ENCODE data around the gene EID1.
A peak's percentile ranks its signal among the peaks of the same experiment; 100 is the strongest.

Gene EID1

DNA sequence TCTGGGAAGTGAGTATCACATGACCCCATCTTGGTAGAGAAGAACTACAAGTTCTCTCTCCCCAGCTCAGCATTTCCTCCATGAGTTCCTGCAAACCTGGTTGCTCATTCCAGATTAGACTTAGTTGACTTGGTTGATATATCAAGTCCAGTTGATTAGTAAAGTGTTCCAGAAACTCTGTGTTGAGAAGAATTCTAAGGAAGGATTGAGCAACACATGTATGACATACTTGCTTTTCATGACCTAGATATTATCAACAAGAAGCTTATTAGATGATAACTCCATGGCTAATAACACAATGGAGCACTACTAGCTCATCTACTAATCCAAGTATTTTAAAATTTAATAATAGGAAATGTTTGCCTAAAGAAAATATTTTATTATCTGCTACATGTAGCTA is 6.4 kb upstream of the EID1 start:
- no peak for FAIRE-seq
- TF ChIP-seq TAF1 (IDR thresholded peaks at IDR 0.05; ENCODE audit: borderline replicate concordance, low read depth, low read length), result no peak
- no peak for TF ChIP-seq POLR2AphosphoS5 (IDR thresholded peaks at IDR 0.05; ENCODE audit: low read depth, low read length)
- TF ChIP-seq POLR2A (IDR thresholded peaks at IDR 0.05; ENCODE audit: low read depth, low read length), result no peak
- DNase-seq (ENCODE audit: insufficient read length), result no peak

DNA sequence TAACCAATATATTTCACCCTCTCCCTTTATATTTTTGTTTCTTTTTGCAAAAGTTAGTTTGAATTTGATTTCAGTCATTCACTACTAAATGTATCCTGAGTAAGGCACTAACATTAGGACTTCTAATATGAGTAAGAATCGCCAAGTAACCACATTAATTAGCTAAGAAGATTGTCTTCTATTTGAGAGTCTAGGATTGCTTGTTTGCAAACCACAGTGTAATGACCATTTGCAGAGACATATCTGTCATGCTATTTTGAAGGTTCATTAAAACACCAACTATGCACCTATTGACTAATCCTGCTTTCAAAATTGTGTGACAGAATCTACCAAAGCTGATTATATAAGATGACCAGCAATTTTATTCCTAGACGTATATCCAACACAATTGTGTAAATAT is 5.3 kb upstream of the EID1 start:
- TF ChIP-seq POLR2A (IDR thresholded peaks at IDR 0.05; ENCODE audit: low read depth, low read length) (no peak), TAF1 (IDR thresholded peaks at IDR 0.05; ENCODE audit: borderline replicate concordance, low read depth, low read length) (no peak), POLR2AphosphoS5 (IDR thresholded peaks at IDR 0.05; ENCODE audit: low read depth, low read length) (no peak)
- DNase-seq (ENCODE audit: insufficient read length) (no peak), FAIRE-seq (no peak)

DNA sequence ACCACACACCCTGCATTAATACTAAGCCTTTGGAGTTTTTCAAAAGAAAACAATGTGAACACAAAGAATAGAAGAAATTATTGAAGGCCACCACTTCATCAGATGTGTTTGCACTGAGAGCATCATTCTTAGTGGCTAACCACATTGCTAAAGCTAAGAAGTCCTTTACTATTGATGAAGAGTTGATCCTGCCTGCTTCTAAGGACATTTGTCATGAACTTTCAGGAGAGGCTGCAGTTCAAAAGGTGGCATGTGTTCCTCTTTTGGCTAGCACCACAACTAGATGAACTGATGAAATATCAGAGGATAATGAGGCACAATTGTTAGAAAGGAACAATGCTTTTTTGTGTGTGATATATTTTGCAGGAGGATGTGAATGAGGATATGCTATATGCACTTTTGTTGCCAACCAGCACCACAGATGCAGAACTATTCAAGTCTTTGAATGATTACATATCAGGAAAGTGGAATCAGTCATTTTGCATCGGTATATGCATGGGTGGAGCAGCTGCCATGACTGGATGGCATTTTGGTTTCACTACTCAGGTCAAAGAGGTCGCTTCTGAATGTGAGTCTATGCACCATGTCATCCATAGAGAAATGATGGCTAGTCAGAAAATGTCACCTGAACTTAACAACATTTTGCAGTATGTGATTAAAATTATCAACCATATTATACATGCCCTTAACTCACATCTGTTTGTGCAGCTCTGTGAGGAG is 2.5 kb upstream of the EID1 start:
- DNase-seq (ENCODE audit: insufficient read length), result no peak

GRCh38 chr15:48876057-48876456 is 1.9 kb upstream of the EID1 start:
- DNase-seq (ENCODE audit: insufficient read length) (no peak), FAIRE-seq (no peak)
- no peak for TF ChIP-seq TAF1 (IDR thresholded peaks at IDR 0.05; ENCODE audit: borderline replicate concordance, low read depth, low read length)
- TF ChIP-seq POLR2AphosphoS5 (IDR thresholded peaks at IDR 0.05; ENCODE audit: low read depth, low read length), result no peak
- TF ChIP-seq POLR2A (IDR thresholded peaks at IDR 0.05; ENCODE audit: low read depth, low read length), result no peak

More for the DNA sequence above, 2.5 kb upstream of the EID1 start:
- no peak for TF ChIP-seq POLR2AphosphoS5 (IDR thresholded peaks at IDR 0.05; ENCODE audit: low read depth, low read length)
- no peak for TF ChIP-seq POLR2A (IDR thresholded peaks at IDR 0.05; ENCODE audit: low read depth, low read length)
- no peak for TF ChIP-seq TAF1 (IDR thresholded peaks at IDR 0.05; ENCODE audit: borderline replicate concordance, low read depth, low read length)
- FAIRE-seq, result peak; percentile 30

- no peak for FAIRE-seq
- DNase-seq (ENCODE audit: insufficient read length), result no peak
- TF ChIP-seq POLR2AphosphoS5 (IDR thresholded peaks at IDR 0.05; ENCODE audit: low read depth, low read length), result no peak
- TF ChIP-seq TAF1 (IDR thresholded peaks at IDR 0.05; ENCODE audit: borderline replicate concordance, low read depth, low read length), result no peak
- no peak for TF ChIP-seq POLR2A (IDR thresholded peaks at IDR 0.05; ENCODE audit: low read depth, low read length)
These were observed 2.2 kb downstream of the EID1 start for GRCh38 chr15:48880070-48880634.

DNA sequence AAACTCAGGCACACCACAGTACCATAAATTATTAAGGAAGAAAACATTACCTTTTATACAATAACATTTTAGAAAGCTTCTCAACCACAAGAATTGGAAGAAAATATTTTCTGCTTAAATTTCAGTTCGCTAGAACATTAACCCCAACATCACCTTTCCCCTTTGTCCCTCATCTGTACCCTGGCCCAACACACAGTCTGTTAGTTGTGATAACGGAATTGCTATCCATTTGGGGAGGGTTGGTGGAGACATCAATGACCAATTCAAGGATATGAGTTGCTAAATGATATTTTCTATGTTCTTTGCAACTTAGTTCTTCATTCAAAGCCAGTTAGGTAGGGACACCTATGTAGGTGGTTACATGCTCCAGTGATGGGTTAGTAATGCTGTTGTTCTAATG is 5.8 kb downstream of the EID1 start:
- FAIRE-seq, result no peak
- no peak for DNase-seq (ENCODE audit: insufficient read length)
- TF ChIP-seq POLR2AphosphoS5 (IDR thresholded peaks at IDR 0.05; ENCODE audit: low read depth, low read length), result no peak
- TF ChIP-seq TAF1 (IDR thresholded peaks at IDR 0.05; ENCODE audit: borderline replicate concordance, low read depth, low read length), result no peak
- TF ChIP-seq POLR2A (IDR thresholded peaks at IDR 0.05; ENCODE audit: low read depth, low read length), result no peak

GRCh38 chr15:48887144-48887543 is 9.2 kb downstream of the EID1 start:
- no peak for FAIRE-seq
- TF ChIP-seq POLR2A (IDR thresholded peaks at IDR 0.05; ENCODE audit: low read depth, low read length) (no peak), POLR2AphosphoS5 (IDR thresholded peaks at IDR 0.05; ENCODE audit: low read depth, low read length) (no peak), TAF1 (IDR thresholded peaks at IDR 0.05; ENCODE audit: borderline replicate concordance, low read depth, low read length) (no peak)

GRCh38 chr15:48888191-48888590 is 10.3 kb downstream of the EID1 start:
- no peak for DNase-seq (ENCODE audit: insufficient read length)
- no peak for FAIRE-seq
- TF ChIP-seq POLR2A (IDR thresholded peaks at IDR 0.05; ENCODE audit: low read depth, low read length) (no peak), TAF1 (IDR thresholded peaks at IDR 0.05; ENCODE audit: borderline replicate concordance, low read depth, low read length) (no peak), POLR2AphosphoS5 (IDR thresholded peaks at IDR 0.05; ENCODE audit: low read depth, low read length) (no peak)

More at GRCh38 chr15:48887144-48887543, 9.2 kb downstream of the EID1 start:
- DNase-seq (ENCODE audit: insufficient read length), result no peak

DNA sequence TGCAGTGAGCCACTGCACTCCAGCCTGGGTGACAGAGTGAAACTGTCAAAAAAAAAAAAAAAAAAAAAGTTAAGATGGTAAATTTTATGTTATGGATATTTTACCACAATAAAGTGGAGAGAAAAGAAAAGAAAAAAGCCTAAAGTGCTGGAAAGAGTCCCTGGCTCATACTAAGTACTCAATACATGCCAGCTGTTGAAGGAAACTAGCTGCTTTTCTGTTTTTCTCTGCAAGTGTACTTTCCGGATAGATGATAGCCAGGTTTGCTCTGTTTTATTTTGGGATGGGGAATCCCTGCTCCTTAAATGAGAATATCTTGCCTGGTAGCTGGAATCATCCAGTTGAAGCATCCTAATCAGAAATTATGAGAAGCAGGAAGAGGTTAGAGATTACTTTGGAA is 10.9 kb downstream of the EID1 start:
- TF ChIP-seq POLR2AphosphoS5 (IDR thresholded peaks at IDR 0.05; ENCODE audit: low read depth, low read length), result no peak
- no peak for TF ChIP-seq TAF1 (IDR thresholded peaks at IDR 0.05; ENCODE audit: borderline replicate concordance, low read depth, low read length)
- no peak for TF ChIP-seq POLR2A (IDR thresholded peaks at IDR 0.05; ENCODE audit: low read depth, low read length)
- no peak for FAIRE-seq
- DNase-seq (ENCODE audit: insufficient read length), result no peak

GRCh38 chr15:48889925-48890324 is 12.0 kb downstream of the EID1 start:
- FAIRE-seq, result no peak
- no peak for DNase-seq (ENCODE audit: insufficient read length)
- TF ChIP-seq TAF1 (IDR thresholded peaks at IDR 0.05; ENCODE audit: borderline replicate concordance, low read depth, low read length) (no peak), POLR2AphosphoS5 (IDR thresholded peaks at IDR 0.05; ENCODE audit: low read depth, low read length) (no peak), POLR2A (IDR thresholded peaks at IDR 0.05; ENCODE audit: low read depth, low read length) (no peak)

DNA sequence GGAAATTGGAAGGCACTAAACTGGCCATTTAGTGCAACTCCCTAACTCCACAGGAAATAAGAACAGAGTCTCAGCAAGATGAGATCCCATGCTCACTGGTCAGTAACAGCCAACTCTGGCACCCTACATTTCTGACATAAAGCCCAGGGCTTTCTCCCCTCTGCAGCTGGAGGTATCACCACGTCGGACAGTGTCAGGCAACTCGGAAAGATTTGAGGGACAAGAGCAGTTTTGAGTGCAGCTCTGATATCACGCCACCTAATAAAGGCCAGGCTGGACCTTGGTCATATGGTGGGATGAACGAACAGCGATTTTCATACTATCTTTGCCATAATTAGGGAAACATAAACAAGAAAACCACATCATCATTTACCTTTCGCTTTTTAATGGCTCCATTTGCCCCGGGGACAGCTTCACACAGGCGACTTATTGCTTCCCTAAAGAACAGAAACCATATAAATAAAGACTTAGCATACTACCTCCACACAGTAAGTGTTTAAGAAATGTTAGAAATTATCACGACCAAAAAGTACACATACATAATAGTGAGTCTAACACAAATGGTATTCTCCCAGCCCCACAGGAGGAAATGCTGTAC is 12.5 kb downstream of the EID1 start:
- TF ChIP-seq POLR2A (IDR thresholded peaks at IDR 0.05; ENCODE audit: low read depth, low read length), result no peak
- no peak for TF ChIP-seq TAF1 (IDR thresholded peaks at IDR 0.05; ENCODE audit: borderline replicate concordance, low read depth, low read length)
- no peak for TF ChIP-seq POLR2AphosphoS5 (IDR thresholded peaks at IDR 0.05; ENCODE audit: low read depth, low read length)
- DNase-seq (ENCODE audit: insufficient read length), result no peak
- FAIRE-seq, result no peak
